Measurements from ENCODE around the gene GPRC6A.

DNA sequence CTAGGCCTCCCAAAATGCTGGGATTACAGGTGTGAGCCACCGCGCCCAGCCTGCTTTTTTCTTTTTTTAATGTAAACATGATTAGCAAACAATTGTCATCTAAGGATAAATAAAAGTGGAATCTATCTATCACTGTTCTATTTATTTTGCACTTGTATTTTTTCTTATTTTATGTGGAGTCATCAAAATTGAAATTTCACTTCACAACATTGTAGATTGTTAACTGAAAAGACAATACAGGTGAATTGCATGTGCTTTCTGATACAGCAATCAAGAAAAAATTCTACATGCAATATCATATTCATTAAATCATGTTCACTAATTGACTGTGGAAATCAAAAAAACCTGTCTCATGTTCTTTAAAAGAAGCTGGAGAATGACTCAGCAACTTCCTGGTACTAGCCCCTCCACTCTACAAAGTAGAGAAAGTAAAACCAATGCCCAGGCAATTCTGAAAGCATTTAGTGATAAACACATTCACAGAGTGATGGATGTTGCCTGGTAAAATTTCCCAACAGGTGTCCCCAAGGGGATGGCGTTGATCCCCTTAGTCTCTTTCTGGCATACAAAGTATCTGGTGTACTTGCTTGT, 37.5 kb upstream of the GPRC6A start:
- TF ChIP-seq, protein P1, sequence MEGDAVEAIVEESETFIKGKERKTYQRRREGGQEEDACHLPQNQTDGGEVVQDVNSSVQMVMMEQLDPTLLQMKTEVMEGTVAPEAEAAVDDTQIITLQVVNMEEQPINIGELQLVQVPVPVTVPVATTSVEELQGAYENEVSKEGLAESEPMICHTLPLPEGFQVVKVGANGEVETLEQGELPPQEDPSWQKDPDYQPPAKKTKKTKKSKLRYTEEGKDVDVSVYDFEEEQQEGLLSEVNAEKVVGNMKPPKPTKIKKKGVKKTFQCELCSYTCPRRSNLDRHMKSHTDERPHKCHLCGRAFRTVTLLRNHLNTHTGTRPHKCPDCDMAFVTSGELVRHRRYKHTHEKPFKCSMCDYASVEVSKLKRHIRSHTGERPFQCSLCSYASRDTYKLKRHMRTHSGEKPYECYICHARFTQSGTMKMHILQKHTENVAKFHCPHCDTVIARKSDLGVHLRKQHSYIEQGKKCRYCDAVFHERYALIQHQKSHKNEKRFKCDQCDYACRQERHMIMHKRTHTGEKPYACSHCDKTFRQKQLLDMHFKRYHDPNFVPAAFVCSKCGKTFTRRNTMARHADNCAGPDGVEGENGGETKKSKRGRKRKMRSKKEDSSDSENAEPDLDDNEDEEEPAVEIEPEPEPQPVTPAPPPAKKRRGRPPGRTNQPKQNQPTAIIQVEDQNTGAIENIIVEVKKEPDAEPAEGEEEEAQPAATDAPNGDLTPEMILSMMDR (IDR thresholded peaks at IDR 0.05) = no peak
- TF ChIP-seq POLR2A (IDR thresholded peaks at IDR 0.05) = no peak

Data from heart left ventricle (tissue), 13 donors.